ENCODE results near the gene PRELID3B. TPM values are rescaled to one million over a fixed set of nuclear protein-coding genes. Genes with fewer than 3 reads are reported as not detected.

PRELID3B gene
- total RNA-seq, 1 experiment from 2014 or later: 83.4 TPM

- no TSS peak for BruUV-seq (replicated peaks)
- intact Hi-C loops (cut with micrococcal nuclease; ENCODE audit: unreplicated experiment): no loop called here
- POLR2A ChIA-PET (ENCODE audit: low non-redundant PET): no interaction called here
- H3K27me3 ChIP-seq (replicated peaks; ENCODE audit: insufficient read depth, low read depth, low read length, poor library complexity): peaks cover 80% of the 10 kb centered on the region
- DNase-seq (ENCODE audit: low spot score): no peak
- H3K9me3 ChIP-seq (ENCODE audit: low read depth, low read length, poor library complexity, severe bottlenecking): no peaks in the 10 kb centered on the region
- TF ChIP-seq CTCF (conservative IDR thresholded peaks at IDR 0.05; ENCODE audit: low read depth, low read length): no peak
- TF ChIP-seq EZH2 (IDR thresholded peaks at IDR 0.05; ENCODE audit: borderline replicate concordance, low read depth, low read length, poor library complexity, severe bottlenecking): no peak
- no peaks in the 10 kb centered on the region for H3K4me1 ChIP-seq (ENCODE audit: insufficient read depth, low read length, poor library complexity, severe bottlenecking)
- H3K27ac ChIP-seq (ENCODE audit: low read depth, low read length, poor library complexity, severe bottlenecking): no peak overlapping the region
- CTCF ChIA-PET: no interaction called here
- H3K36me3 ChIP-seq (ENCODE audit: insufficient read depth, low read length, poor library complexity, severe bottlenecking): no peaks in the 10 kb centered on the region
- H3K4me3 ChIP-seq (ENCODE audit: low read depth, low read length, poor library complexity, severe bottlenecking): no peak overlapping the region
Measured at GRCh38 chr20:59071216-59071615, 28.6 kb upstream of the PRELID3B start.

- H3K36me3 ChIP-seq (ENCODE audit: insufficient read depth, low read length, poor library complexity, severe bottlenecking): no peaks in the 10 kb centered on the region
- no peak overlapping the region for H3K4me3 ChIP-seq (ENCODE audit: low read depth, low read length, poor library complexity, severe bottlenecking)
- H3K4me1 ChIP-seq (ENCODE audit: insufficient read depth, low read length, poor library complexity, severe bottlenecking): no peaks in the 10 kb centered on the region
- TF ChIP-seq EZH2 (IDR thresholded peaks at IDR 0.05; ENCODE audit: borderline replicate concordance, low read depth, low read length, poor library complexity, severe bottlenecking) (no peak), CTCF (conservative IDR thresholded peaks at IDR 0.05; ENCODE audit: low read depth, low read length) (no peak)
- no peak overlapping the region for H3K27ac ChIP-seq (ENCODE audit: low read depth, low read length, poor library complexity, severe bottlenecking)
- POLR2A ChIA-PET (ENCODE audit: low non-redundant PET): interaction anchor here (0.6 kb wide), 1 partner anchor 149 kb away, joined by 5 read pairs; no protein-coding TSS in a partner anchor
- peaks cover 63% of the 10 kb centered on the region for H3K27me3 ChIP-seq (replicated peaks; ENCODE audit: insufficient read depth, low read depth, low read length, poor library complexity)
- CTCF ChIA-PET: no interaction called here
- no TSS peak for BruUV-seq (replicated peaks)
- intact Hi-C loops (cut with micrococcal nuclease; ENCODE audit: unreplicated experiment): no loop called here
- no peaks in the 10 kb centered on the region for H3K9me3 ChIP-seq (ENCODE audit: low read depth, low read length, poor library complexity, severe bottlenecking)
- no peak for DNase-seq (ENCODE audit: low spot score)
Measured at GRCh38 chr20:59069026-59069425, 26.4 kb upstream of the PRELID3B start.

GRCh38 chr20:59068534-59068933 lies 25.9 kb upstream of the PRELID3B start:
- BruUV-seq (replicated peaks): no TSS peak
- H3K4me1 ChIP-seq (ENCODE audit: insufficient read depth, low read length, poor library complexity, severe bottlenecking): peaks cover under 1% of the 10 kb centered on the region
- no peak for DNase-seq (ENCODE audit: low spot score)
- H3K4me3 ChIP-seq (ENCODE audit: low read depth, low read length, poor library complexity, severe bottlenecking): no peak overlapping the region
- TF ChIP-seq EZH2 (IDR thresholded peaks at IDR 0.05; ENCODE audit: borderline replicate concordance, low read depth, low read length, poor library complexity, severe bottlenecking) (no peak), CTCF (conservative IDR thresholded peaks at IDR 0.05; ENCODE audit: low read depth, low read length) (no peak)
- no peaks in the 10 kb centered on the region for H3K9me3 ChIP-seq (ENCODE audit: low read depth, low read length, poor library complexity, severe bottlenecking)
- ChIA-PET POLR2A (ENCODE audit: low non-redundant PET) (interaction anchor here (0.6 kb wide), 1 partner anchor 150 kb away, joined by 5 read pairs; no protein-coding TSS in a partner anchor), CTCF (no interaction called here)
- no peaks in the 10 kb centered on the region for H3K36me3 ChIP-seq (ENCODE audit: insufficient read depth, low read length, poor library complexity, severe bottlenecking)
- no peak overlapping the region for H3K27ac ChIP-seq (ENCODE audit: low read depth, low read length, poor library complexity, severe bottlenecking)
- intact Hi-C loops (cut with micrococcal nuclease; ENCODE audit: unreplicated experiment): no loop called here
- peaks cover 58% of the 10 kb centered on the region for H3K27me3 ChIP-seq (replicated peaks; ENCODE audit: insufficient read depth, low read depth, low read length, poor library complexity)
